T-helper 9 cell (primary cell): Measurements from ENCODE around the gene OR51G2.
"Not testable (repeated sequence)": the region's sequence is repeated elsewhere in the genome, so short reads cannot be mapped to it uniquely, and the experiment has no call there.

Experiments used
- DNase-seq: peaks from one replicate; pipeline ENCODE4 v3.0.0-alpha.2; 2020
- total RNA-seq, 2 donors: gene quantifications; one replicate each; lab custom pipeline; 2026; lab: John Stamatoyannopoulos, UW

OR51G2 gene, protein sequence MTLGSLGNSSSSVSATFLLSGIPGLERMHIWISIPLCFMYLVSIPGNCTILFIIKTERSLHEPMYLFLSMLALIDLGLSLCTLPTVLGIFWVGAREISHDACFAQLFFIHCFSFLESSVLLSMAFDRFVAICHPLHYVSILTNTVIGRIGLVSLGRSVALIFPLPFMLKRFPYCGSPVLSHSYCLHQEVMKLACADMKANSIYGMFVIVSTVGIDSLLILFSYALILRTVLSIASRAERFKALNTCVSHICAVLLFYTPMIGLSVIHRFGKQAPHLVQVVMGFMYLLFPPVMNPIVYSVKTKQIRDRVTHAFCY
- 0 reads per million in 2 donors for total RNA-seq

DNA sequence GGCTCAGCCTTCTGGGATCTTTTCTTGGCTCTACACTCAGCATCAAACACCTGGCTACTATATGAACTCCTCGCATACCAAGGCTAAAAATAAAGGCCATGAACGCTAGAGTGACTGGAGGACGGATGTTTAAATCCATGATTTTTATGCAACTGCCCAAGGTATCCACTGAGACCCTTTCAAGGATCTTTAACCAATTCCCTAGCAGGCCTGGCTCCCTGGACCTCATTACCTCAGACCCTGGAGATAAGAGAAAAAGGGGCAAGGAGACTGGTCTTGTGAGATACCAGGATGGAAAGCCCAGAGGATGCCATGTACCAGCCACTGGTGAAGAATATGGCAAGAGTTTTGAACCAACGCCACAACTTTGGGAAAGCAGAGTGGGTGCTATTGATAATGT, at the start of gene OR51G2:
Gene OR51G2, minus strand, starts transcription at position 101 of the 400 bp plus-strand sequence. CDS start 3,687 bp downstream, outside the sequence.
- no peak for DNase-seq

DNA sequence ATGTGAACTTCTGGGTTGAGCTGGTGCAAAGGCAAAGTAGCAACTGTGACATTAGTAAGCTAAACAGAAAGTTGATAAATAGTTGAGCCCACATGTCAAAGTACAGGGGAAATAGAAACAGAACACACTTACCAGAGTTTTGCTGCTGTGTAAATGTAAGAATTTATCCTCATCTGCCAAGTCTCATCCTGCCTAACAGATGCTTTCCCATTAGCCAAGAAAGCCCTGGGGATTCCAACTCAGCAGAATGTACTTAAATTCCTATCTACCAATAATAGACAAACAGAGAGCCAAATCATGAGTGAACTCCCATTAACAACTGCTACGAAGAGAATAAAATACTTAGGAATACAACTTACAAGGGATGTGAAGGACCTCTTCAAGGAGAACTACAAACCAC, 43.7 kb upstream of the OR51G2 start:
- DNase-seq: no peak

DNA sequence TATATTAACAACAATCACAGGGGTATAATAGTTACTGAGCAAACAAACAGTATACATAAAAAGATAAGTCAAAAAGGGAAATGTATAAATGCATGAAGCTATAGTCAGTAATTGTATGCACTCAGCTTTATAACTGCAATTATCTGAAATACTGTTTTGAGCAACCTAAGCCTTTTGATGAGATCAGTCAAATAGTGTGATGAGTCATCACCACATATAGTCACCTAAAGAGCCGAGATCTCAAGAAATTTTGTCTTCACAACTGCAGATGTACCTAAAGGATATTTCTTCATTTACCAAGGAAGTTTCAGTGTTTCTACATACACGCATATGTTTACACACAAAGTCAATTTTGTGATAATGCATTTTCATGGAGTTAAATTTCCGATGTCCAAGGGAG, 41.7 kb upstream of the OR51G2 start:
- no peak for DNase-seq

DNA sequence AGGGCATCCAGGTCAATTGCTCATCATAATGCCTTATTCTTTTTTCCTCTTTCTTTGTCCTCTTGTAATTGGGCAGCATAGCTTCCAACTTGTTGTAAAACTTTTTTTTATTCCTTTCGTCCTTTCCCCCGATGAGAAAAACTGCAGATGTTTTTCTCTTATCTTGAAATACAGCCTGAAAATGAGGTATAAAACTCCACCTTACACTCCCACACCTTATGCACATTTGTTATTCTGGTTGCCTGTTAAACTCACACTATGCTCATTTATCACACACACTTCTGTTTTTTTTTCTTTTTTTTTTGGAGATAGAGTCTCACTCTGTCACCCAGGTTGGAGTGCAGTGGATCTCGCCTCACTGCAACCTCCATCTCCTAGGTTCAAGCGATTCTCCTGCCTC, 38.2 kb upstream of the OR51G2 start:
- no peak for DNase-seq

DNA sequence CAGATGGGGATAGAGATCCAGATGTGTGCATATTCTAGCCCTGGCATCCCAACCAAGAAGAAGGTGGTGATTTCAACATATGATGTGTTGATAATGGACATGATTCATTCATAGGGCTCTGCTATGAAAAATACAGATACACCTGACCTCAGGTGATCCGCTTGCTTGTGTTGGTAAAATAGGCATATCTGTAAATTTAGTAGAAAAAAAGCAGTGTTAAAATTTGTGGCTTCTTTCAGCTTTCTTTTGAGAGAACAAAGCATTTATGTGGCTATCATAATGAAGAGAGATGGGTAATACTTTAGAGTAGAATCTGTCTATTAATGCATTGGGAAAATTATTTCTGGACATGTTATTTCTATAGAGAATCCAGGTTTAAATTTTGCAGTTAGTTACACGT, 36.5 kb upstream of the OR51G2 start, which contains the start of gene OR51A2:
Gene OR51A2, minus strand, starts transcription at position 101 of the 400 bp plus-strand sequence. Its CDS starts 0 bp downstream, at position 101.
- not testable (repeated sequence) for DNase-seq

DNA sequence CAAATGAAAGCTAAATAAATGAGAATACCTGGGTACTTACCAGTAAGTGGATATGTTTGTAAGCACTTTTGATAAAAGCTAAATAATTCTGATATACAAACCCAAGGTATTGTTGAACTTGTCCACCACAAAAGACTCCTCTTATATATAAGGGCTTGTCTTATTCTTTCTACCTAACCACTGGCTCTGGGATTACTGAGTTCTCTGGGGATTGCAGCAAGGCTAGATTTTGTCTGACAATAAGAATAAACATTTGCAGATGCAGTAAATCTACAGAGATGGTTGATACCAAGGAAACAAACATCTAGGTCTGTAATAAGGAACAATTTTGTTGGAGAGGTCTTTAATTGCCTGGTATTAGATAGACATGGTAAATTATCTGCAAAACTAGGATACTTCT, 28.4 kb upstream of the OR51G2 start, which contains the start of gene OR51A4:
Gene OR51A4, minus strand, starts transcription at position 101 of the 400 bp plus-strand sequence. CDS start 505 bp downstream, outside the sequence.
- DNase-seq: no peak

DNA sequence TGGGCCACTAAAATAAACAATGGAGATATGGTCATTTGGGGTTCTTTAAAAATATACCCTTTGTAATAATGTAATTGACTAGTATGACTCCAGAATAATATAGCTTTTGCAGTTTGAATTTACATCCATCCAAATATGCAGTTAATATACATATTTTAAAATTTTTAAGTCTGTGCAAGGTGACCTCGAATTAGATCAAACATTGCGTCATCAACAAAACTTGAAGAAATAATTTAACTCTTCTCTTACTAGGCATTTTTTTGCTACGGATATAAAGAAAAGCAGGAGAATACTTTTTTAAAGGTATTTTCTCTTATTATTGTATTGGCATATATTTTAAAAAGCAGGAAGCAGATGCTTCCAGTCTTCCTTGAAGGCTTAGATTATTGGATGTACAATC, 17.6 kb upstream of the OR51G2 start:
- no peak for DNase-seq

DNA sequence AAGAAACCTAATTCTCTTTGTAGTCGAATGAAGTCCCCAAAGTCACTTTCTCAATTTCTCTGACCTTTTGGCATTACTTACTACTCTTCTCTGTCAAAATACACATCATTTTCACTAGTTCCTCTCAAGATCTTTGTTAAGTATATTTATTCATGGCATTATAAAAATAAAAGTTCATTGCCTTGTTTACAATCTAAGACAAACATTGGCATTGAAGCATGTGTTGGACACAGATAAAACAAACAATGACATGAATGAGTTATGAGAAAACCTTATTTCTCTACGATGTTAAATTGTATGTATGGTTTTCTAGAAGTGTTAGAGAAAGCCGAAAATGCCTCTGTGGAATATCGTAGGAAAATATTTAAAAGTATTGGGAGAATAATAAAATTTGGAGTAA, 13.6 kb upstream of the OR51G2 start:
- DNase-seq: no peak

DNA sequence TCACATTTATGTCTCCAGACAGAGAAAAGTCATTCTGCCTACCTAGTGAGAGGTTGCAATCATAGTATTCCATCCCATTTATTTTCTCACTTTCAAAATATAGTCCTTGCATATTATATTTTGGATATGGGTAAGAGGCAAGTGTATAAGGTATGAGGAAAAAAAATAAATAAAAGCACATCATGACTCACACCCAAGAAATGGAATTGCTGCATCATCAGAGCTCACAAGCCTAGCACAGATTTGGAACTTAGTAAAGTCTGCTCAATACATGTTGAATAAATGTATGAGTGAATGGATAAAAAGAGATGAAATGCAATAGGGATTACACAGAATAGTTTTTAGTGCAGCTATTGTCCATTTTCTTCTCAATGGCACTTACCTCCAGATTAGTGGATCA, 7.5 kb upstream of the OR51G2 start:
- no peak for DNase-seq

DNA sequence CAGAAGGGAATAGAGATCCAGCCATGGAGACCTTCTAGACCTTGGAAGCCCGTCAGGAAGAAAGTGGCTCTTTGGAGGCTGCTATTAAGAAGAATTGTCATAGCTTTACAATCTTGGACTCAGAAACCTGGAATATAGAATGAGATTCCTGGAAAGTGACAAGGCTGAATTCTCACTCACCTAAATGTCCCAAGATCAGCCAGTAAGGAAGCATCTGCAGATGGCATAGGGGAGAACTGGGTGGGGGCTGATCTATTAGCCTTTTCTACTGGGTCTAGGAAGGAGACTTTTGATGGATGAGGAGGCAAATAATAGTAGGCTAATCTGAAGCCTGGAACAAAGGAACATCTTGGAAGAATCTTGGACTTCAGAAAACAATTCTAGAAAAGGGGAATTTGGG, 5.1 kb upstream of the OR51G2 start, which contains the start of gene OR51G1:
Gene OR51G1, minus strand, starts transcription at position 101 of the 400 bp plus-strand sequence. Its CDS starts 0 bp downstream, at position 101.
- DNase-seq: no peak

DNA sequence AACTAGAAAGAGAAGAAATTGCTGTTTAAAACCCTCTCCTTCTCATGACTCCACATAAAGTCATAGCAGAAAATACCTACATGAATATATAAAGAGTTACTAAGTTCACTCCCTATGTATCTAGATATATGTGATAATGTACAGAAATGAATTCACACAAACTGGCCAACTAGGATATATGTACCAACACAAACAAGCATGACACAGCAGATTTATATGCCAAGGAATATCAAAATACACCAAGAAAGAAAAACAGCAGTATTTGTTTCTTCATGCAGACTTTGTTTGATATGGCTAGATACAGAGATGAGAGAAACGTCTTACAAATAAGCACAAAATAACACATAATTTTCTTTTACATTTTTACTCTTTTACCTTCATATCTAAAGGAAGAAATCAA, 3.2 kb upstream of the OR51G2 start:
- DNase-seq: no peak

DNA sequence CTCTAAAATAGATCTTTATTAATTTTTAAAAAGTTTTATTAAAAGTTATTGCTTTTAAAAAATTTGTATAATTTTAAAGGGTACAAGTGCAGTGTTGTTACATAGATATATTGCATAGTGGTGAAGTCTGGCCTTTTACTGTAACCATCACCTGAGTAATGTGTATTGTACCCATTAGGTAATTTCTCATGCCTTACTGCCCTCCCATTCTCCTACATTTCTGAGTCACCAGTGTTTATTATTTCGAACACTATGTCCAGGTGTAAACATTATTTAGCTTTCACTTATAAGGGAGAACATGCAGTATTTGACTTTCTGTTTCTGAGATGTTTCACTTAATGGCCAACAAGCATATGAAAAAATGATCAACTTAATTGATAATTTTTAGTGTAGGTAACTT, 2.6 kb upstream of the OR51G2 start:
- no peak for DNase-seq

DNA sequence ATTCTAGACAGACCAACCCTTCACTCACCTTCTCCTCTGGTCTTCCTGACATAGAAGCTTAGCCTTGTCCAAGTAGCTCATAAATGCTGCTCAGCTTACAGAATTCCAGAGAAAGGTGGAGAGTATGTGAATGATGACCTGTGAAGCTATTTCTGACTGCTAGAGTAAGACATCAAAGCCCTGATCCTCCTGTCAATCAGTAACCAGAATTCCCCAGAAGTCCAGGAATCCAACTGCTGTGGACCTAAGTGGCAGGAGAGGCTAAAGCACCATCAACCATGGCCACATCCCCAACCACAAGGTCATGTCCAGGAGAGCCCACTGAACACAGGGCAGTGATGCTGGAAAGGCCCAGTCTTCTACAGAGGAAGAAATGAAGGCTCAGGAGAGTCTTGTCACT, 2.6 kb downstream of the OR51G2 start:
- DNase-seq: no peak

DNA sequence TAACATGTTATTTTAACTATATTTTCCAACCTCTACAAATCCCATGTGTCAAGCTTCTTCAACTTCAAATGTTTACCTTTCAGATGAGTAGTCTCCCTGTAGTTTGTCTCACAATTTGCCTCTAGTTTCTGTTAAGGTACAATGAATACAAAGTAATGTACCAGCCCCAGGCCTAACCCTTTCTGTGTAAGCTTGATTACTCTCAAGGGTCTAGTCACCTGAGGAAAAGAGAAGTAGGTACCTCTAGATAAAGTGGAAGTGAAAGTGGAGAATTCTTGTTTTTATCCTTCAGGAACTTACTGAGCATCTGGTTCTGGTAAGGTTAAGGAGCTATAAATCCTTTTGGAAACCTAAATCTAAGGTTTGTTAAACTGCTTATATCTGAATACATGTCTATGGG, 15.7 kb downstream of the OR51G2 start, which contains the start of gene OR51A7:
Gene OR51A7, plus strand, starts transcription at position 300 of the 400 bp plus-strand sequence. CDS start 3,587 bp downstream, outside the sequence.
- no peak for DNase-seq

DNA sequence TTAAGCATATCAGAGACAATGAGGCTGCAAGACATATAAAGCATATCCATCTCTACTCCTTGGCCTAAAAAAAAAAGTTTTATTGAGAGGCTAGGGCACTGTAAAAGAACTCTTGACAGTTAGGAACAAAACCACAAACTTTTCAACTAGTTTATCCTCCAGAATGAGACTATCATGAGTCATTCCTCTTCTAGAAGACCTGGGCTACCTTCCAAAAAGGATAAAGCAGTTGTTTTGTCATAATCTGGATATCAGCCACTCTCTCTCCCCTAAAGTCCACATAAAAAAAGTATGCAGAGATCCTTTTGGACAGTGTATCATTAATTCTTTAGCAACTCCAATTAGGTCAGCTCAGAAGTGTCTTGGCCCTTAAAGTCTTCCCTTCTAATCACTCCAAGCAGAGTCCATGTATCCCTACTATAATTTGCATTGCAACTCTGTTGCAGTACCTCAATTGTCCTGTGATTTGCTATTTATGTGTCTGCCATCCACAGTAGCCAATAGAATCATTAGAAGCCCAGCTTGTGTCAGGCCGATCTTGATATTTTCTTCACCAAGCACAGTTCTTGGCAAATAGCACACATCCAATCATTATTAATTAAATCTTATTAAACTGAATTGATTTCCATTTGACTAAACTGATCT, 27.0 kb downstream of the OR51G2 start:
- no peak for DNase-seq

DNA sequence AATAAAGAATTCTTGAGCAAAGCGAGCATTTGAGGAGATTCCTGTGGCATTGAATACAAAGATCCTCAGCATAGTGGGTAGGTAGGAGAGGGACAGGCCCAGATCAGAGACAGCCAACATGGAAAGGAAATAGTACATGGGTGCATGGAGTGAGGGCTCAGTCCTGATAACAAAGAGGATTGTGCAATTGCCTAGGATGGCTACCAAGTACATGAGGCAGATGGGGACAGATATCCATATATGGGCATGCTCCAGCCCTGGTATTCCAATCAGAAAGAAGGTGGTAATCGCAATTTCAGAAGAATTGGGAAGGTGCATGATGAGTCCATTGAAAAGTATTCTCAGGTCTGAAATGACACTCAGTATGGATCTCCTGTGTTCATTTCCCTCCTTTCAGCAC, 28.9 kb downstream of the OR51G2 start:
- DNase-seq: no peak

DNA sequence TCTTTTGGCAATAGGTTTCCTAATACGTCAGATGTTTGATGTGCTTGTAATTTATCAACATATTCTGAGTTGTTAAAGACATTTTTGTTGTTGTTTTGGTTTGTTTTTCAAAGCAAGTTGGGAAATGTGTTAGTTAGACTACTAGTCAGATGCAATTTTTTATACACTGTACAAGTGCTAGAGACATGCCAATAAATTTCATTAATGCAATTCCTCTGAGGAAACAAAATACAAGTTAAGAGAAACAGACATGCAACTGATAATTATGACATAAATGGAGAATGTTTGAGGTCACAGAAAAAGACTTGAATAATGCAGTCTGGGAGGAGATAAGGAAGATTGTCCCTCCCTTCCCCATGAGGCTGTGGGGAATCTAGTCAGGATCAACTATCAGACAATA, 31.6 kb downstream of the OR51G2 start:
- no peak for DNase-seq

DNA sequence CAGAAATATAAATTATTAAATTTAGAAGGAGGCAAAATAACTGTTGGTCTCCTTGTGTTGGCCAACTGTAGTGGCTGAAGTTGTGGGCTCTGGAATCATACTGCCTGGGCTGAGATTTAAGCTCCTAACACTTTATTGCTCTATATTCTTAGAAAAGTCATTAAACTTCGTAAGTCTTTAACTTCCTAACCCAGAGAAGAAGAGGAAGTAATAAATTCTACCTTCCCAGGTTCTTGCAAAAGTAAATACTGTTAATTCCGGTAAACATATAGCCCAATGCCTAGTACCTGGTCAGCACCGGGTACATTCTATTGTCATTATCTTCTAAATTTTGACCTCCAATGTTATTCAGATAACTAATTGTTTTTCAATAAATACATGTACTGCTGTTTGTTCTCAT, 33.0 kb downstream of the OR51G2 start:
- DNase-seq: no peak

DNA sequence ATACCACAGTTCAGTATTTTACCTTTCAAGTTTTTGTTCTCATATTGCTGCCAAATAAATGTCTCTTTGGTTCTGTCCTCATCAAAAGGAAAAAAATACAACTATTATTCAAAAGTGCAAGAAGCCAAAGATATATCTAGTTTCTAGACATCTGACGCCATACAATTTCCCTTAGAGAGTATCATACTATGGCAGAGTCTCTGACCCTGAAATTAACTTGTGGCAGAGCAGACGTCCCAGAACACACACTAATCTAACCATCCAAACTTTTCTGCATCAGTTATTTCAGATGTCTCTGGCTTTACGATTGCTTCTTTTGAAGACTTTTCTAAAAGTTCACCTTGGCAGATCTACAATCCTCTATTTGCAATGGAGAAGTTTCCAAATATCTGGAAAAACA, 34.8 kb downstream of the OR51G2 start:
- no peak for DNase-seq

DNA sequence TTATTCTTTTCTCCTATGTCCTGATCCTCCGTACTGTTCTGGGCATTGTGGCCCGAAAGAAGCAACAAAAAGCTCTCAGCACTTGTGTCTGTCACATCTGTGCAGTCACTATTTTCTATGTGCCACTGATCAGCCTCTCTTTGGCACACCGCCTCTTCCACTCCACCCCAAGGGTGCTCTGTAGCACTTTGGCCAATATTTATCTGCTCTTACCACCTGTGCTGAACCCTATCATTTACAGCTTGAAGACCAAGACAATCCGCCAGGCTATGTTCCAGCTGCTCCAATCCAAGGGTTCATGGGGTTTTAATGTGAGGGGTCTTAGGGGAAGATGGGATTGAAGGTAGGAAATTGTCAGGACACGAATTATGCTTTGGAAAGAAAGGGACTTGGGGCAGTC, 36.6 kb downstream of the OR51G2 start:
- DNase-seq: no peak

DNA sequence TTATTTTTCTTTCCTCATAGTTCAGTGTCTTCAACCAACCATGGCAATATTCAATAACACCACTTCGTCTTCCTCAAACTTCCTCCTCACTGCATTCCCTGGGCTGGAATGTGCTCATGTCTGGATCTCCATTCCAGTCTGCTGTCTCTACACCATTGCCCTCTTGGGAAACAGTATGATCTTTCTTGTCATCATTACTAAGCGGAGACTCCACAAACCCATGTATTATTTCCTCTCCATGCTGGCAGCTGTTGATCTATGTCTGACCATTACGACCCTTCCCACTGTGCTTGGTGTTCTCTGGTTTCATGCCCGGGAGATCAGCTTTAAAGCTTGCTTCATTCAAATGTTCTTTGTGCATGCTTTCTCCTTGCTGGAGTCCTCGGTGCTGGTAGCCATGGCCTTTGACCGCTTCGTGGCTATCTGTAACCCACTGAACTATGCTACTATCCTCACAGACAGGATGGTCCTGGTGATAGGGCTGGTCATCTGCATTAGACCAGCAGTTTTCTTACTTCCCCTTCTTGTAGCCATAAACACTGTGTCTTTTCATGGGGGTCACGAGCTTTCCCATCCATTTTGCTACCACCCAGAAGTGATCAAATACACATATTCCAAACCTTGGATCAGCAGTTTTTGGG, 37.2 kb downstream of the OR51G2 start, which contains the start of gene OR51T1:
Gene OR51T1, plus strand, starts transcription at position 41 of the 641 bp plus-strand sequence. Its CDS starts 0 bp downstream, at position 41.
- no peak for DNase-seq

DNA sequence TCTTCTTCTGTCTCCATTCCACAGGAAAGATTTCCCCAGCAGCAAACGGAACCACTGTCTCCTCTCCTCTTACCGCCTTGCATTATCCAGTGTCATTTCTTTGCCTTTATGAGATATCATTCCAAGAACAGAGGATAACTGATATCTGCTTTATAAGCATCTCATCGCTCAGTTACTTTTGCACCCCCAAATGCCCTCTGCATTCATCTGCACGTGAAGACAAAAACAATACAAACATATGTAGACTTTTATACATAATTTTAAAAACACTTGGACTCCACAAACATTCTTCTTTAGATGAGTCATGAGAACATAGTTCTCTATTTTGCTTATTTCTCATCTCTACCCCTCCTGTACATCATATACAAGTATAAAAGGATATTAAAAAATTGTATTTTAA, 38.0 kb downstream of the OR51G2 start:
- no peak for DNase-seq

DNA sequence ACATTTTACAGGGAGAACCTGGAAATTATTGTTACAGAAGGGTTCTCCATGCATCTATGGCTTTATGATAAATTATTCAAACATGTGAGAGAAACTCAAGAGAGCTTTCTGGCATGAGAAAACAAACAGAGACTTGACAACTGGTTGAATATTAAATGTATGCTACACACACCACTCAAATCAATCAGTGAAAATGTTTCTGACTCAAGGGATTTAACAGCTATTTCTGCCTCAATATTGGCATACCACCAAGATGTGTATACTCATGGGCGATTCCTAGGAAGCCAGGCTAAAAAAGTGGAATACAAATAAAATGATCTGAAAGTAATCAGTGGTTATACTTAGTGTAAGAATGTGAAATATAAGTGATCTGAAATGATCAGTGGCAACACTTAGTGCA, 53.3 kb downstream of the OR51G2 start:
- DNase-seq: no peak
